ENCODE results near the gene ENTPD7.

The ENTPD7 gene, protein sequence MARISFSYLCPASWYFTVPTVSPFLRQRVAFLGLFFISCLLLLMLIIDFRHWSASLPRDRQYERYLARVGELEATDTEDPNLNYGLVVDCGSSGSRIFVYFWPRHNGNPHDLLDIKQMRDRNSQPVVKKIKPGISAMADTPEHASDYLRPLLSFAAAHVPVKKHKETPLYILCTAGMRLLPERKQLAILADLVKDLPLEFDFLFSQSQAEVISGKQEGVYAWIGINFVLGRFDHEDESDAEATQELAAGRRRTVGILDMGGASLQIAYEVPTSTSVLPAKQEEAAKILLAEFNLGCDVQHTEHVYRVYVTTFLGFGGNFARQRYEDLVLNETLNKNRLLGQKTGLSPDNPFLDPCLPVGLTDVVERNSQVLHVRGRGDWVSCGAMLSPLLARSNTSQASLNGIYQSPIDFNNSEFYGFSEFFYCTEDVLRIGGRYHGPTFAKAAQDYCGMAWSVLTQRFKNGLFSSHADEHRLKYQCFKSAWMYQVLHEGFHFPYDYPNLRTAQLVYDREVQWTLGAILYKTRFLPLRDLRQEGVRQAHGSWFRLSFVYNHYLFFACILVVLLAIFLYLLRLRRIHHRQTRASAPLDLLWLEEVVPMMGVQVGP

DNA sequence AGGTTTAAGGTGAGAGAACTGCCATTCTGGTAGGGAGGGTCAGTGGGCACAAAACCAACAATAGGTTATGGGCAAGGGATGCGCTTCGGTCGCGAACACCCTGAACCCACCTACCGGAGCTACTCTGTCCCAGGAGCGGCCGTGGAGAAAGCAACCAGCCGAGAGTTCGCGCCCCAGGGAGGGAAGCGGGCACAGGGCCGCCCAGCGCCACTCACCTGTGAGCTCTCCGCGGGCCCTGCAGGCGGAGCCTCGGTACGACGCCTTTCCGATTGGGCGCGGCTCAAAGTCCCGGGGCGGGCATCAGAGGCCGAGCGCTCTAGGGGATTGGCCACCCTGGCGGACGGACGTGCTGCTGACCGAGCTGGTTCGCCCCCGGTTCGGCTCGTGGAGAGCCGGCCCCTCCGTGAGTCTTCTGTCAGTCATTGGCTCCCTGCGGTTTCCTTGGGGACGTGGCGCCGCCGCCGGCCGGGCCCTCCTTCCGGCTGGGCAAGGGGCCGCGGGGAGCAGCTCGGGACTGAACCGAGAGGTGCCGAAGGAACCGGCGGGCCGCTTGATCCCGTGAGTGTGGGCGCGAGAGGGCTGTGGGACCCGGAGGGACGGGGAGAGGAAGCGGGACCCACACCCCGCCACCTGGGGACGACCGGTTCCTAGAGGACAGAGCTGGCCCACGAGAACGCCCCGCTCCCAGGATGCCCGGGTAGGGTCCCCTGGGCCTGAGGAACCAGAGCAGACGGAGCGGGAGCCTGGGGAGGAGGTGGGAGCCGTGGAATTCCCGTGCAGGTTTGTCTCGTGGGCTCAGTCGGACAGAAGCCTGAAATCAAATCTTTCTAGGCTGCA is at the start of gene ENTPD7:
Gene ENTPD7 (plus strand): TSS at position 479 of the 837 bp plus-strand sequence. CDS start 448 bp downstream, outside the sequence.
- peak; percentile 97 for DNase-seq (ENCODE audit: low read depth)
- peak within 1 kb of the TSS; percentile 85 for H3K4me3 ChIP-seq (ENCODE audit: low read depth, low read length)
- TF ChIP-seq, protein P1, sequence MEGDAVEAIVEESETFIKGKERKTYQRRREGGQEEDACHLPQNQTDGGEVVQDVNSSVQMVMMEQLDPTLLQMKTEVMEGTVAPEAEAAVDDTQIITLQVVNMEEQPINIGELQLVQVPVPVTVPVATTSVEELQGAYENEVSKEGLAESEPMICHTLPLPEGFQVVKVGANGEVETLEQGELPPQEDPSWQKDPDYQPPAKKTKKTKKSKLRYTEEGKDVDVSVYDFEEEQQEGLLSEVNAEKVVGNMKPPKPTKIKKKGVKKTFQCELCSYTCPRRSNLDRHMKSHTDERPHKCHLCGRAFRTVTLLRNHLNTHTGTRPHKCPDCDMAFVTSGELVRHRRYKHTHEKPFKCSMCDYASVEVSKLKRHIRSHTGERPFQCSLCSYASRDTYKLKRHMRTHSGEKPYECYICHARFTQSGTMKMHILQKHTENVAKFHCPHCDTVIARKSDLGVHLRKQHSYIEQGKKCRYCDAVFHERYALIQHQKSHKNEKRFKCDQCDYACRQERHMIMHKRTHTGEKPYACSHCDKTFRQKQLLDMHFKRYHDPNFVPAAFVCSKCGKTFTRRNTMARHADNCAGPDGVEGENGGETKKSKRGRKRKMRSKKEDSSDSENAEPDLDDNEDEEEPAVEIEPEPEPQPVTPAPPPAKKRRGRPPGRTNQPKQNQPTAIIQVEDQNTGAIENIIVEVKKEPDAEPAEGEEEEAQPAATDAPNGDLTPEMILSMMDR (IDR thresholded peaks at IDR 0.05; ENCODE audit: low read depth, low read length), result peak; percentile 1
- TF ChIP-seq MYC (IDR thresholded peaks at IDR 0.05; ENCODE audit: low read depth, low read length) (no peak; the same call in 1 of the 2 replicates), POLR2A (IDR thresholded peaks at IDR 0.05; ENCODE audit: extremely low read depth, insufficient read length) (peak; percentile 31)
- TF ChIP-seq, protein P2, sequence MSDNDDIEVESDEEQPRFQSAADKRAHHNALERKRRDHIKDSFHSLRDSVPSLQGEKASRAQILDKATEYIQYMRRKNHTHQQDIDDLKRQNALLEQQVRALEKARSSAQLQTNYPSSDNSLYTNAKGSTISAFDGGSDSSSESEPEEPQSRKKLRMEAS (IDR thresholded peaks at IDR 0.05; ENCODE audit: low read depth, low read length), result no peak

DNA sequence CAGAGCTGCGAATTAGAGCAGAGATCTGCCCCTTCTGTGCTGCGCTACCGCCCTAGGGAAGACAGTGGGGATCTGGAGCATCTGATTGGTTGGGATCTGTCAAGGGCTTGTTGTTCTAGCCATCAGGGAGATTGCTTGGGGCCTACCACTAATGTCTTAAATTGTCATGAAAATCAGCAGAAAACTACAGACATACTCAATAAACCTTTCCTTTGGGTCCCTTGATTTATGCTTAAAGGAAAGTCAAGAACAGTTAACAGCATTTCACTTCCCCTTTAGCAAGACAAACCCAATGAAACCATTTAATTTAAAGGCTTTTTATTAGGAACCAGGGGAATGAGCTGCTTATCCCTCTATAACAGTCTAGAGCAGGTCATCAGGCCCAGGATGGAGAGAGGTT is 49.1 kb upstream of the ENTPD7 start:
- TF ChIP-seq, protein P1 (IDR thresholded peaks at IDR 0.05; ENCODE audit: low read depth, low read length), result no peak
- no peak for TF ChIP-seq MYC (IDR thresholded peaks at IDR 0.05; ENCODE audit: low read depth, low read length)
- TF ChIP-seq, protein P2 (IDR thresholded peaks at IDR 0.05; ENCODE audit: low read depth, low read length), result no peak
- no peak for TF ChIP-seq POLR2A (IDR thresholded peaks at IDR 0.05; ENCODE audit: extremely low read depth, insufficient read length)
- no peak overlapping the region for H3K4me3 ChIP-seq (ENCODE audit: low read depth, low read length)
- no peak for DNase-seq (ENCODE audit: low read depth)

DNA sequence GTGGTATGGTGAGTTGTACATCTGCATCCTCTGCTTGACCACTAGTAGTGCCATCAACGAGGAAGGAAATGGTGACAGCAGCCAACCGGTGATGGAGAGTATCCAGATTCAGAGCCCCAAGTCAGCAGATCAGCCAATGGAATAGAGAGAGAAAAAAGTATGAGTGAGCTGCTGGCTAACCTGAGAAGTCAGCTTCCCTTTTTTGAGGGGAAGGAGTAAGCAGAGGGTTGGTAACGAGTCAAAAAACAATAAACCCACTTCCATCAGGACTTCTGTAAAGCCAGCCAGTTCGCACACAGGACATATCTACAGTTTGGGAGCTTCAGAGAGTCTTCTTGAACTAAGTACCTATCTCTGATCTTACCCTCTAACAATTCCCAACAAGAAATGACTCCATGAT is 48.0 kb upstream of the ENTPD7 start:
- no peak overlapping the region for H3K4me3 ChIP-seq (ENCODE audit: low read depth, low read length)
- no peak for TF ChIP-seq MYC (IDR thresholded peaks at IDR 0.05; ENCODE audit: low read depth, low read length)
- TF ChIP-seq, protein P2 (IDR thresholded peaks at IDR 0.05; ENCODE audit: low read depth, low read length), result no peak
- TF ChIP-seq, protein P1 (IDR thresholded peaks at IDR 0.05; ENCODE audit: low read depth, low read length), result no peak
- no peak for TF ChIP-seq POLR2A (IDR thresholded peaks at IDR 0.05; ENCODE audit: extremely low read depth, insufficient read length)
- no peak for DNase-seq (ENCODE audit: low read depth)

DNA sequence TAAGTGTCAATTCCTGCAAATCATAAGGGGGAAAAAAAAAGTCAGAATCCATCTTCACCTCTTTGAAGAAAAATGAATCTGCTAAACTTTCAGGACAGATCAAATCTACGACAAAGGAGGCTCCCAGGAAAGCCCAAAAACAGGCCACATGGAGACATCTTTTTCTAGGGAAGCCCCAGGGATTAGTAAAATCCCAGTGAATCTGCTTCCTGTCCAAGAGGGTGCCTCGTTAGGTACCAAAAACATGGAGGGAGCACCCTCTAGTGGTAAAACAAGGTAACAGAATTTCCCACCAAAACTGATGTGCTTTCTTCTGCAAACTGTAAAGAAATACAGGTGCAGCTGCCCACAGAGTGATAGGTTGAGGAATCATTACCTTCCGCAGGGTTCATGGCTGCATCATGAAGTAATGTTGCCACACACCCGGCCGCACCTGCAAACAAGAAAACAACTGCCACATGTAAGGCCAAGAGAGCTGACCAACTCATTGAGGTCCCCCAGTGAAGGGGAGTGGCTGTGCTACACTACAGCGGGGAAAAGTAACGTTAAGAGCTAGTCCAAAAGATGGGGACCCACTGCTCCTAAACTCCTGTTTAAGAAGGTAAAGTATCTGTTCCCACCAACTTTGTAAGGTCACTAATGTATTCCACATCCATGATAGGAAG is 47.0 kb upstream of the ENTPD7 start:
- peak; percentile 71 for DNase-seq (ENCODE audit: low read depth)
- H3K4me3 ChIP-seq (ENCODE audit: low read depth, low read length), result no peak overlapping the region
- TF ChIP-seq, protein P1 (IDR thresholded peaks at IDR 0.05; ENCODE audit: low read depth, low read length), result peak; percentile 77
- TF ChIP-seq POLR2A (IDR thresholded peaks at IDR 0.05; ENCODE audit: extremely low read depth, insufficient read length) (no peak), MYC (IDR thresholded peaks at IDR 0.05; ENCODE audit: low read depth, low read length) (no peak)

DNA sequence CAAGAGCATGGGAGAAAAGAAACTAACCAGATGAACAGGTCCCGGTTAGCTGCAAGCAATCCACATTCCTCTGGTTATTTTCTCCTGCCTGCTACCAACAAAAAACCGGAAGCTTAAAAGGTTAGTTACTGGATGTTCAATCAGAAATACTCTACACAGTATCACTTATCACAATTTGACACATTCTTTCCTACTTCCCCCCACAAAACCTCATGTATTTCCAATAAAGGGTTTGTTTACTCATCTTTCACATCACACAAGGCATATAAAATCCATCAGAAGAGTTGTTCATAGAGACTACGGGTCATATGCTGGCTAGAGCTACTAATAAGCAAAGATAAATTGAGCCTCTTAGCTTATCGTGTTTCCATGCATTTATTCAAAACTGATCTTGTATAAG is 43.9 kb upstream of the ENTPD7 start:
- DNase-seq (ENCODE audit: low read depth), result no peak
- H3K4me3 ChIP-seq (ENCODE audit: low read depth, low read length), result no peak overlapping the region
- TF ChIP-seq, protein P2 (IDR thresholded peaks at IDR 0.05; ENCODE audit: low read depth, low read length), result no peak
- TF ChIP-seq POLR2A (IDR thresholded peaks at IDR 0.05; ENCODE audit: extremely low read depth, insufficient read length) (no peak), MYC (IDR thresholded peaks at IDR 0.05; ENCODE audit: low read depth, low read length) (no peak)
- TF ChIP-seq, protein P1 (IDR thresholded peaks at IDR 0.05; ENCODE audit: low read depth, low read length), result no peak

Measured in NB4 (cell line).